AG09319 (cell line): ENCODE measurements around the gene CNTNAP2.

Experiments
- DNase-seq: peaks from one replicate; pipeline ENCODE4 v3.0.0-alpha.2; 2010; ENCODE audit warnings: low read depth; ENCODE audit errors: extremely low read depth
- CTCF ChIP-seq: IDR thresholded peaks from 2 replicates; pipeline ENCODE4 v1.5.1; 2011; ENCODE audit warnings: low read depth, mild to moderate bottlenecking, inconsistent platforms, low read length, moderate library complexity

CNTNAP2 gene

GRCh38 chr7:146713205-146713604 is 596.6 kb downstream of the CNTNAP2 start:
- TF ChIP-seq CTCF, result no peak
- no peak for DNase-seq

- TF ChIP-seq CTCF, result no peak
- DNase-seq, result no peak
Measured at GRCh38 chr7:146713934-146714333, 597.3 kb downstream of the CNTNAP2 start.

GRCh38 chr7:146720195-146720594 is 603.6 kb downstream of the CNTNAP2 start:
- no peak for DNase-seq
- TF ChIP-seq CTCF, result no peak

GRCh38 chr7:146722986-146723385 is 606.4 kb downstream of the CNTNAP2 start:
- no peak for DNase-seq
- TF ChIP-seq CTCF, result no peak

GRCh38 chr7:146725520-146725919 is 608.9 kb downstream of the CNTNAP2 start:
- TF ChIP-seq CTCF, result no peak
- DNase-seq, result no peak

- no peak for TF ChIP-seq CTCF
- no peak for DNase-seq
Measured at GRCh38 chr7:146728141-146728540, 611.5 kb downstream of the CNTNAP2 start.

GRCh38 chr7:146728611-146729010 is 612.0 kb downstream of the CNTNAP2 start:
- TF ChIP-seq CTCF, result no peak
- DNase-seq, result no peak

- DNase-seq, result no peak
Measured at GRCh38 chr7:146731185-146731584, 614.6 kb downstream of the CNTNAP2 start.

More at GRCh38 chr7:146731185-146731584, 614.6 kb downstream of the CNTNAP2 start:
- no peak for TF ChIP-seq CTCF
